ENCODE data around the gene SLC35B1. TPM values are rescaled to one million over a fixed set of nuclear protein-coding genes. Genes with fewer than 3 reads are reported as not detected.
"Not testable (repeated sequence)": the region's sequence is repeated elsewhere in the genome, so short reads cannot be mapped to it uniquely, and the experiment has no call there.

Gene SLC35B1
- total RNA-seq, 2 donors from 2014 or later = 43.1 to 55.0 TPM

DNA sequence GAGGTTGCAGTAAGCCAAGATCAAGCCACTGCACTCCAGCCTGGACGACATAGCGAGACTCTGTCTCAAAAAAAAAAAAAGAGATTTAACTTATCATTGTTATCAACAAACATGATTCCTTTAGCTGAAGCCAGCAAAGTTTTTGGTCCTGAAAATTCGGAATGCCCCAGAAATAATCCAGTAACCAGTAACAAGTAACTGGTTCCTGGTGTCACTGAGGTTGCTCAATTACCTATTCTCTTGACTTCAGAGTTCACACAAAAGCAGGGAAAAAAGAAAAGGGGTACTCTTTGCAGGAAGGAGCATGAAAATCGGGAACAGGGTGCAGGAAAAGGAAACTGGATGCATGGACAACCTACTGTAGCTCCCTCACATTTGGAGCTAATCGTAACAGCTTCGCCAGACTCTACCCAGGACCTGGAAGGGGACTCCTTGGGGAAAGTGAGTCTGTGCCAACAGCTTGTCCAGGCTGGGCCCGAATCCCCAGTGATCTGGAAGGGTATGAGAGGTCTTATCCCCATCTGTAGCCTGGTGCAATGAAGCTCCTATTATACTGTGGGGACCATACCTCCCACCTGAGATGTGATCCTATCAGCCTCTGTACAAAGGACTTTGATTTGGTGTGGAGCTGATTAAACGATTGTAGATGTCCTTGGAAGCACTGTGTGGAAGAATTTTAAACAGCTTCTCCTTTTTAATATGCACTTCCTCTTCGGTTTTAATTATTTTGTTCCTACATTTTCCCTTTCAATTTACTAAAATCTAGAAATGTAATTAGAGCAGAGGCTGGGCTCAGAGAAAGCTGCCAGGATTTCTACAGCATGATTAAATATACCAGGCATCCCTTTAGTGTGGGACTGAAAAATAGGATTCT lies 26.4 kb downstream of the SLC35B1 start:
- intact Hi-C loops (cut with DNase I, micrococcal nuclease) = no loop called here
- no peak for ATAC-seq
- DNase-seq = no peak

DNA sequence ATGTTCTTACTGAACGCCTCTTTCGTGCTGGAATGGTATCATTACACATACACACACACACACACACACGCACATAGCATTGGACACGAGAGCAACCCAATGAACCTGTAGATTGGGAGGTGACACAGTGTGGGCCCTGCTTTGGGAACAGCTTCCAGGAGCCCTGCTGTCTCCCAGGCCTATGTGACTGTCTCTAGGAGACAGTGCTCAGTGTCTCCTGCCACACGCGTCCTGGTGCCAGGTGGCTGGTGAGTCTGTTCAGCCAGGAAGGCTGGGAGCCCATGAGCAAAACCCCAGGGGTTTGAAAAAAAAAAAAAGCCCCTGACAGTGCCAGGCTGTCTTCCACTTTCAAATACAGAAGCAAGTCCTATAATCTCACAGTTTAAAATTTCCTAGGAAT lies 27.4 kb downstream of the SLC35B1 start:
- no peak for DNase-seq

DNA sequence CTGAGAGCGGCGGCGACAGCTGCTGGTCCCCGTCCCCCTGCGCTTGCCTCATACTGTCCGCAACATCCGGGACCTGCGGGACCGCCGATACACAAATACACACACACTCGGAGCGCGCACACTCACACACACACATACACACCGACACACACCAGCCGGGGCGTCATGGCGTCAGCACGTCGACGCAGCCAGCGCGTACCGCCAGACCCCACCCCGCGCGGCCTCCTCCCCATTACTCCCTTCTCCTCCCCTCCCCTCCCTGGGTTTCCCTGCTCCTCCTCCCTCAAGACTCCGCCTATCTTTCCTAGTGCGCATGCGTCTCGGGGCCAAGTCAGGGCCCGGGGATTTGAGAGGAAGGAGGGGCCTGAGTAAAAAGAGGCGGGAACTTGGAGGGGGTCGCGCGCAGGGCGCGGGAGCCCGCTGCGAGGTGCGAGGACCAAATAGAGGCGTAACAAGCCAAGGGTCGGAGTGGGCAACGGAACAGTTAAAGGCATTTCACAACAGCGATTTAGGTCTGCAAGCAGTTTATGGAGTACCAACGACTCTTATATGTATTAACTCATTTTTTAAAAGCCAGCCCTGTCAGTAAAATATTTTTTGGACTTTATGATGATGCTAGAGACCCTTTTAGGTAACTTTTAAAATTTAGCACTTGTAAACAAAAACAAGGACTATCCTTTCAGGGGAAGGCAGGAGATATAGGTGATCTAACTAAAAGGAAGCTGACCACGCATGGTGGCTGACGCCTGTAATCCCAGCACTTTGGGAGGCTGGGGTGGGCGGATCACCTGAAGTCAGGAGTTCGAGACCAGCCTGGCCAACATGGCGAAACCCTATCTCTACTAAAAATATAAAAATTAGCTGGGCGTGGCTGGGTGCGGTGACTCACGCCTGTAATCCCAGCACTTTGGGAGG lies 29.6 kb downstream of the SLC35B1 start, which contains the start of gene SPOP:
Gene SPOP, minus strand, starts transcription at position 165 of the 915 bp plus-strand sequence. CDS start 55,287 bp downstream, outside the sequence.
- ATAC-seq (peak; percentile 98), DNase-seq (peak; percentile 99 to 100)
- intact Hi-C loops (cut with DNase I, micrococcal nuclease) = no loop called here

More for the DNA sequence above, 27.4 kb downstream of the SLC35B1 start:
- no peak for ATAC-seq
- intact Hi-C loops (cut with DNase I, micrococcal nuclease) = no loop called here

DNA sequence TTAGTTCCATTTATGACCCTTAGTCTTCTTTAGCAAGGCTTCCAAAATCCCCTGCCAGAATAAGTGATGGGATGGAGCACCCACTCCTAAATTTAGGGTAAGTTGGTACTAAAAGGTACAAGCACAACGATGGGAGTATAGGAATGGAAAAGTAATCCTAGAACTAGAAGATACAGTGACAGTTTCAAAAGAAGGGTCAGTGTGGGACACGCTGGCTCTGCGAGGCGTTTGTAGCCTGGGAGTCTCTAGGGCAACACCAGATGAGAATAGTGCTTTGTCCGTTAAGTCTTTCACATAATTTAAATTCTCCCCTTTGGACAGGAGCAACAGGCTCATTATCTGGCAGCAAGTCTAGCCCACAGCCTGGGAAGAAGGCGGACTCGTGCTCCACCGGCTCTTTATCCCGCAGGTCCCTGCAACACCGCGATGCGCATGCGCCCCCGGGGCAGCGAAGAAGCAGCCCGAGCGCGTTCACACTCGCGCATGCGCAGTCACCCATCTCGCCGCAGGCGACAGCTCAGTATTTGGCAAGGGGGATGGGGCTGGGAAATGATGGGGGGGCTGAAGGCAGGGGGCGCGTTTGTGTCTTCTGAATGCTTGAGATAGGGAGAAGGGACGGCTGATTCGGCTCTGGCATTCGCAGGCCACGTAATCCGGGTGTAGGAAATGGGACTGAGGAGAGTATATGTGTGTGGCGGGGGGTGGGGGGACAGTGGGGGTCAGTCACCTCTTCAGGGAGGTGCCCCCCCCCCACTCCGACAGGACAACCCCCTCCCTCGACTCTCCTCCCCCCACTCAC lies 30.4 kb downstream of the SLC35B1 start:
- intact Hi-C loops (cut with DNase I, micrococcal nuclease) = no loop called here
- peak; percentile 73 for ATAC-seq
- DNase-seq = peak; percentile 97 to 98

DNA sequence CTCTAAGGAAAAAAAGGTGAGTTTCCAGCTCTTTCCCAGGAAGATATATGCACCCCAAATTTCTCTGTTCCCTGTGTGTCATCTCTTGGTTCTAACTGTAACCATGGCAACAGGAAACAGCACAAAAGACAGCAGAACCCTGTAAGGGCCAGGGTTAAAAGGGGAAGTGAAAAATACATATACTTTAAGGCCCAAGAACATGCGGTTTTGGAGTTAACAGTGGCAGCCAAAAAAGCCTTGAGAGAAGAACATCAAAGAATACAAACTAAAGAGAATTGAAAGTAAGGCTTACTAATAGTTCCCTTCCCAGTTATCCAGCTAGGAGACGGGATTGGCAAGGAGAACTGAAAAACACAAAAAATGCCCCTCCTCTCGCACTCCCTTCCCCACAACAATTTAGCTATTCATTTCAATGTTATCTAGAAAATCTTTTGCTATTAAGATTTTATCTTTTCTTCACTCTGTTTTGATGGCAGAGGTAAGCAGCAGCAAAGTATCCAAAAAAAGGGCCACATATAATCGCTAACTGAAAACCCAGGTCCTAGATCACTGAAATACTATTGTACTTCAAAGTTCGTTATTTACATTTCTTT lies 31.4 kb downstream of the SLC35B1 start:
- ATAC-seq (no peak), DNase-seq (no peak)
- intact Hi-C loops (cut with DNase I, micrococcal nuclease) = no loop called here

DNA sequence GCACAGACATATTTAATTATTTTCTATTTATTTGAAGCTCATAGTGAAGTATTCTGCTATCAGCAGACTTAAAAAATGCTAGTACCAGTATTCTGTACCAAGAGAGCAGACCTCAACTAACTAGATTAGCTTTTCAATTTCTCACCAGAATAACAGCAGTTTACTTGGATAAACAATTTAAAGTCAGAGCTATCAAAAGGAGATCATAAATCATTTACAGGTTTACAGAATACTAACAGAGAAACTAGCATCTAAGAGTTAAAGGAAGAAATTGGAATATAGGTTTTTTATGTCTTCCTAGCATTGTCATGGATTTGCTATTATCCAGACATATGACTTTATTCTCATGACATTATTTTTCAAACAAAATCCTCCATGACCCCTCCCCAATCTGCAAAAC lies 33.3 kb downstream of the SLC35B1 start:
- intact Hi-C loops (cut with DNase I, micrococcal nuclease) = no loop called here
- DNase-seq = no peak
- no peak for ATAC-seq

DNA sequence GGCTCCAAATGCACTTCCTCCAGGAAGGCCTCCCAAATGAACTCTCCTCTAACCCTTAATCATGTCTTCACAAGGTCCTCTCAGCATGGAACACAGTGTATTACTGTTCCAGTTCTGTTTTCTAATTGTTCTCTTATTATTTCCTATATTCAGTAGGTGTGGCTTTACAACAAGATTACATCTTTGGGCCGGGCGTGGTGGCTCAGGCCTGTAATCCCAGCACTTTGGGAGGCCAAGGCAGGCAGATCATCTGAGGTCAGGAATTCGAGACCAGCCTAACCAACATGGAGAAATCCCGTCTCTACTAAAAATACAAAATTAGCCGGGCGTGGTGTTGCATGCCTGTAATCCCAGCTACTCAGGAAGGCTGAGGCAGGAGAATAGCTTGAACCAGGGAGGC lies 34.1 kb downstream of the SLC35B1 start:
- intact Hi-C loops (cut with DNase I, micrococcal nuclease); ATAC-seq; DNase-seq: not testable (repeated sequence)

DNA sequence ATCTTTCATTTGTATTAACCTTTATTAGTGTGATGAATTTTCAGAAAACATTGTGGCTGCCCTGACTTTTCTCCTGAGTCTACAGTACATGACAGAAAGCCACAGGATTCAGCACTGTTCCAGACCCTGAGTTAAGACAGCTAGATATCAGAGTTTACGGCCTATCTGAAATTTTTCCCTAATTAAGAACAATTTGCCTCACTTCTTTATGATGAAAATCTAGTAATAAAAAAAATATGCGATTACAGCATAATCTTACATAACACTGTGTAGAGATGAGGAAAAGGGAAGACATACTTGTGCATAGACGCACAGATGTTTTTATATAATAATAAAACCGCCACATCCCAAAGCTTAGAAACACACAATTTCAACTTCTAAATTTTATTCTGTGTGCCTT lies 37.1 kb downstream of the SLC35B1 start:
- DNase-seq = no peak
- intact Hi-C loops (cut with DNase I, micrococcal nuclease) = no loop called here
- ATAC-seq = no peak

DNA sequence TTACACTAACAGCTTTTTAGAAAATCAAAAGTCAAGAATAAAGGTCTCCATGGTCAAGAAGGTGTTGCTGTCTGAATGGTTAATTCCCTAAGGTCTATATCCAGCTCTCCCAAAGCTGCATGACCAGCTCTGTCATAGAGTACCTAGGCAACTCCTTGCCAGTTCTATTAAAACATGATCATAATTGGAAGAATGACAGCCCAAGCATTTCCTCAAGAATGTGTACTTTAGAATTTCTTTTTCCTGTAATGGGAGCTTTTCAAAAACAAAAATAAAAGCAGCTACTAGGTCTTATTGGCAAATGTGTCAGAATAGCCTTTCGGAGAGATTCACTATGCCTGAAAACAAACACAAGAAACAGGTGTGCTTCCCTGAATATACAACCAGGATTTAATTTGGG lies 37.8 kb downstream of the SLC35B1 start:
- intact Hi-C loops (cut with DNase I, micrococcal nuclease) = no loop called here

DNA sequence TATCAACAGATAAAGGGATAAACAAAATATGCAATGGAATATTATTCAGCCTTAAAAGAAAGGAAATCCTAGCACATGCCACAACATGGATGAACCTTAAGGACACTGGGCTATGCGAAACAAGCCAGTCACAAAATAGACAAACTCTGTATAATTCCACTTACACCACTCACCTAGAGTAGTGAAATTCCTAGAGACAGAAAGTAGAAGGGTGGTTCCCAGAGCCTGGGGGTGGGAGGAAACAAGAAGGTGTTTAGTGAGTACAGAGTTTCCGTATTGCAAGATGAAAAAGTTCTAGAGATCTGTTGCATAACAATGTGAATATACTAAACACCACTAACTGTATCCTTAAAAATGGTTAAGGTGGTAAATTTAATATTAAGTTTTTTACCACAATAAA lies 39.9 kb downstream of the SLC35B1 start:
- no peak for ATAC-seq
- DNase-seq = no peak
- intact Hi-C loops (cut with DNase I, micrococcal nuclease) = no loop called here

More for the DNA sequence above, 37.8 kb downstream of the SLC35B1 start:
- ATAC-seq (peak; percentile 35), DNase-seq (no peak)

DNA sequence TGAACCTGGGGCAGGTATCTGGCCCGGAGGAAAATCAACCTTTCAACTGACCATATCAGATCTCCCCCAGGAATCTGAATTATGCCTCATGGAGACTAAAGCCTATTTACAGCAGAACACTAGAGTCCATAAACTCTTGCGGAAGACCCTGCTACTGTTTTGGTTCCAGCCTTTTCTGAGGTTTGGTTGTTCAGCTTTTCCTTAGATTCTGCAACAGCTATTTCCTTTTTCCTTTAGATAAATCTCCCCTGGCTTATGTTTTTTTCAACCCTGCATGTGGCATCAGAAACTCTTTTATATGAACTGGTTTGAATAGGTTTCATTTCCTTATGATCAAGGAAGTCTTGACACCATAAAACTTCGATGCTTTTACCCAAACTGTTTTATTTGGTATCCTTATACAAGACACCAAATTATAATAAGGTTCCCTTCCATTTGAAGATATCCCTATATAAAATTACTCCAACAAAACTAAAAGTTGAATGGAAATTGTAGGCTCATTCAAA lies 43.0 kb downstream of the SLC35B1 start:
- no peak for DNase-seq

DNA sequence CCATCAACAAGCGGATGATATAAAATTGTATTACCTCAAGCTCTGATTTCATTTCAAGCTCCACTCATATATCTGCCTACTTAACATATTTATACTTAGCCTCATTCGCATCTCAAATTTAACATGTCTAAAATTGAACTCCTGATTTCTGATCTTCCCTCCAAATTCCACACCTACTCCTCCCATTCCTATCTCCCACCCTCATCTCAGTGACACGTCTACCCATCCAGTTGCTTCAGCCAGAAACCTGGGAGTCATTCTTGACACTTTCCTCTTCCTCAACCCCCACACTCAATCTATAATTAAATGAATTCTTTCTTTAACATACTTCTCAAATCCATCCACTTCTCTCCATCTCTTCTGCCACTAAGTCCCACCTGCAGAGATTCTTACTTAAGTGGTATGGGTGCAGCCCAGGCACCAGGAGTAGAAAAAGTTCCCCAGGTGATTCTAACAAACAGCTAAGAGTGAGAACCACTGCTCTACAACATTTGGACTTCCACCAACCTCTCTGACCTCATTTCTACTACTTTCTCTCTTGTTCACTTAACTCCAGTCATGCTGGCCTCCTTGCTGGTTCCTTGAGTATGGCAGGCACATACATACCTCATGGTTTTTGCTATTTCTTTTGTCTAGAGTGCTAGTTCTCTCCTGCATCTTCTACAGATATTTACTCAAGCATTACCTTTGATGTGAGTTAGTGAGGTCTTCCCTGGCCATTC lies 47.9 kb downstream of the SLC35B1 start:
- no peak for DNase-seq
- no peak for ATAC-seq
- intact Hi-C loops (cut with DNase I, micrococcal nuclease) = no loop called here

More for the DNA sequence above, 43.0 kb downstream of the SLC35B1 start:
- peak; percentile 84 for ATAC-seq
- intact Hi-C loops (cut with DNase I, micrococcal nuclease) = no loop called here

DNA sequence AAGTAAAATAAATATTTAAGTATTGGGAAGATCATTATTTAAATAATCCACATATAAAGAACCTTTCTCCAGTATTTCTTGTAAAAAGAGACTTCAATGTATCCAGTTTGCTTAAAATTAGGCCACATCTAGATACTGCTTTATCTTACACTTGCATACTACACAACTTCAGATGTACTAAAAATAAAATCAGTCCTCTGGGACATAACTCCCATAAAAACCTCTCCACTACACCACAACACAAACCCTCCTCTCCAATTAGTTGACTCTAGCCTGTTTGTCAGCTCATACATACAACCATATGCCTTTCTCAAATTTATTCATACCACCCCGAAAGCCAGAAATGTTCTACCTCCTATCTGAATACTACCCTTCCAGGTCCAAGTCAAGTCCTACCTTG lies 51.5 kb downstream of the SLC35B1 start:
- DNase-seq (no peak), ATAC-seq (no peak)
- intact Hi-C loops (cut with DNase I, micrococcal nuclease) = no loop called here

Other genes with a start within 250 kb of the SLC35B1 start
- gene NGFR, start 212.7 kb downstream of the SLC35B1 start, total RNA-seq = 1 to 10 TPM; 1.1 to 2.8 TPM
- 1 to 10 TPM in 1 of 2 donors, under 1 TPM in 1; 0.70 to 3.6 TPM for gene NXPH3, start 132.1 kb downstream of the SLC35B1 start, total RNA-seq
- 10 to 100 TPM; 53.4 to 73.3 TPM for gene SPOP, start 29.9 kb downstream of the SLC35B1 start, total RNA-seq
- gene FAM117A, start 56.2 kb upstream of the SLC35B1 start, total RNA-seq = 1 to 10 TPM; 7.6 to 10.0 TPM
- 10 to 100 TPM; 41.9 to 42.3 TPM for gene KAT7, start 80.7 kb upstream of the SLC35B1 start, total RNA-seq
- gene TAC4, start 140.1 kb upstream of the SLC35B1 start, total RNA-seq = not detected

Measured in left colon (tissue), 2 donors.